Activated effector memory CD4-positive, alpha-beta T cell treated with Interleukin-2 at 50 U/mL for 16 hours (primary cell): ENCODE data around the gene SNTA1.
"Not testable (repeated sequence)": the region's sequence is repeated elsewhere in the genome, so short reads cannot be mapped to it uniquely, and the experiment has no call there.

Source experiments
- DNase-seq: peaks from one replicate; pipeline ENCODE4 v3.0.0-alpha.2; 2020

SNTA1 gene

DNA sequence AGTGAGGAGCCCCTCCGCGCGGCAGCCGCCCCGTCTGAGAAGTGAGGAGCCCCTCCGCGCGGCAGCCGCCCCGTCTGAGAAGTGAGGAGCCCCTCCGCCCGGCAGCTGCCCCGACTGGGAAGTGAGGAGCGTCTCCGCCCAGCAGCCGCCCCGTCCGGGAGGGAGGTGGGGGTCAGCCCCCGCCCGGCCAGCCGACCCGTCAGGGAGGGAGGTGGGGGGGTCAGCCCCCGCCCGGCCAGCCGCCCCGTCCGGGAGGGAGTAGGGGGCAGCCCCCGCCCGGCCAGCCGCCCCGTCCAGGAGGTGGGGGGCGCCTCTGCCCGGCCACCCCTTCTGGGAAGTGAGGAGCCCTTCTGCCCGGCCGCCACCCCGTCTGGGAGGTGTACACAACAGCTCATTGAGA is 54.2 kb downstream of the SNTA1 start:
- not testable (repeated sequence) for DNase-seq

DNA sequence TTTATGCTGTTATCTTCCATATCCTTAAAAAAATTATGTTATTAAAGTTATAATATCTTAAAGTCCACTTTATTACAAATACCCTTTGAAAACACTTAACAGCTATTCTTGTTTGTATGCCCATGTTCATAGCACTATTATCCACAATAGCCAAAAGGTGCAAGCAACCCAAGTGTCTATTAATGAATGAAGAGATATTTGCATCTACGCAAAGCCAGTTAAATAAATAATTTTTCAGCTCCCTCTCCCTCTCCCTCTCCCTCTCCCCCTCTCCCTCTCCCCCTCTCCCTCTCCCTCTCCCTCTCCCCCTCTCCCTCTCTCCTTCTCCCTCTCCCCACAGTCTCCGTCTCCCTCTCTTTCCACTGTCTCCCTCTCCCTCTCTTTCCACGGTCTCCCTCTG is 55.3 kb downstream of the SNTA1 start:
- DNase-seq: no peak

DNA sequence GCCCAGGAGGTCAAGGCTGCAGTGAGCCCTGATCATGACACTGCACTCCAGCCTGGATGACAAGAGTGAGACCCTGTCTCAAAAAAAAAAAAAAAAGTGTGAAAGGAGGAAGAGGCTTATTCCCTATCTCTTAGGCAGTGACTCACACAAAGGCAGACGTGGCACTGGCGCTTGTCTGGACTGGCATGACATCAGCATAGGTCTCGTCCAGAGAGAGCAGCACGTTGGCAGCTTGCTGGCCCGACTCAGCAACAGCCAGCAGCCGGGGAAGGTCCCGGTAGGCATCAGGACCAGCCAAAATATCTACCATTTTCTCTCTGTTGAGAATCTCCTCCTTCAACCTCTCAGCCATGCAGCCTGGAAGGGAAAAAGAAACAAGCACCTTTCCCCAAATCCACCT is 56.4 kb downstream of the SNTA1 start:
- DNase-seq: no peak

DNA sequence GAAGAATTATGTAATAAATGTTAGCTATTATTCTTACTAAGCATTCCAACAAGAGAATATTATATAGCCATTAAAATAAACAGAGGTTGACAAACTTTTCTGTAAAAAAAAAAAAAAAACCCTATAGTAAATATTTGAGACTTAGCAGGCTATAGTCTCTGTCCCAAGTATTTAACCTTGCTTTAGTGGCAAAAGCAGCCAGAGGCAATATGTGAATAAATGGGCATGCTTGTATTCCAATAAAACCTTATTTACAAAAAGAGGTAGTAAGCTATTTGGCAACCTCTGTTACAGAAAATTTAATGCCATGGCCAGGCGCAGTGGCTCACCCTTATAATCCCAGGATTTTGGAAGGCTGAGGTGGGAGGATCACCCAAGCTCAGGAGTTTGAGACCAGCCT is 56.9 kb downstream of the SNTA1 start:
- no peak for DNase-seq

DNA sequence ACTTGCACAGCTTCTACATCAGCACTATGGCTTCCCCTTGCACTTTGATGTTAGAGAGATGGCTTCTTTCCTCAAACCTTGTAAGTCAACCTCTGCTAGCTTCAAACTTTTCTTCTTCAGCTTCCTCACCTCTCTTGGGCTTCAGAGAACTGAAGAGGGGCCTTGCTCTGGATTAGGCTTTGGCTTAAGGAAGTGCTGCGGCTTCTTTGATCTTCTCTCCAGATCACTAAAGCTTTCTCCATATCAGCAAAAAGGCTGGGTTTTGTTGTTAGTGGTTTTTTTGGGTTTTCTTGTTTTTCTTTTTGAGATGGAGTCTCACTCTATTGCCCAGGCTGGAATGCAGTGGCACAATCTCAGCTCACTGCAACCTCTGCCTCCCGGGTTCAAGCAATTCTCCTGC is 66.2 kb downstream of the SNTA1 start:
- no peak for DNase-seq

DNA sequence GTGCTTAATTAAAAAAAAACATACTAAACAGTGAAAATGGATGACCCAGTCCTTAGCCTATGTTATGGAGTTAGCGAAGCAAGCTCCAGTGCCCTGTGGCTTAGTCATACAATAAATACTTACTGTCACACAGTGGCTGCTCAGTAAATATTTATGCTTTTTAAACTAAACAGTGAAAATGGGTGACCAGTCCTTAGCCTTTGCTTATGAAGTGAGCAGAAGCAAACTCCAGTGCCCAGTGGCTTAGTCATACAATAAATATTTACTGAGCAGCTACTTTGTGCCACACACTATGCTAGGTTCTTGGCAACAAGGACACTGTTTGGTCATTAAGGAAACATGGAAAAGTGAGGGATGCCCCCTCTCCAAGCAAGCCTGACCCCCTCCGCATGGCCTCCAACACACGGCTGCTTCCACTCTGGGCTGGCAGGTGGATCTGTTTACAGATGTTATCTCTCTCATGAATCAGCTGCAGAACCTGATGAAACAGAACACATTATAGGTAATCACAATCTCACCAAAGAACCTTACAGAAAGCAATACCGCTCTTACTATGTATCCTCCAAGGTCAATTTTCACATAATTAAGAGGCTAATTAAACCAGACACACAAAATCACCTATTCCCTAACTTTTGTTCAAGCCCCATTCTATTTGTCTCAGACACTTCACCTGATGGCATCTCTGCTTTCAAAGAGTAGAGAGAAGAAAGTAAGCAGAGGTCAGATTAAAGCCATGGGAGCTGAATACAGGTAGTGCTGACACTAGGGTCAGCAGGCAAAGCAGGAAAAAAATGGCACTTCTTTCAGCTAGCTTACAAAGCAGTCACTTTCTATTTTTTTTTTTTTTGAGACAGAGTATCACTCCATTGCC is 69.6 kb downstream of the SNTA1 start:
- no peak for DNase-seq

DNA sequence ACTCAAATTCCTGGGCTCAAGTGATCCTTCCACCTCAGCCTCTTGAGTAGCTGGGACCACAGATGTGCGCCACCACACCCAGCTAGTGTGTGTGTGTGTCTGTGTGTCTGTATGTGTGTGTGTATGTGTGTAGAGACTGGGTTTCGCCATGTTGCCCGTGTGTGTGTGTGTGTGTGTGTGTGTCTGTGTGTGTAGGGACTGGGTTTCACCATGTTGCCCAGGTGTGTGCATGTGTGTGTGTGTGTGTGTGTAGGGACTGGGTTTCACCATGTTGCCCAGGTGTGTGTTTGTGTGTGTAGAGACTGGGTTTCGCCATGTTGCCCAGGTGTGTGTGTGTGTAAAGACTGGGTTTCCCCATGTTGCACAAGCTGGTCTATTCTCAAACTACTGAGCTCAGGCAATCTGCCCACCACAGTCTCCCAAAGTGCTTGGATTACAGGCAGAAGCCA is 70.5 kb downstream of the SNTA1 start:
- DNase-seq: no peak

DNA sequence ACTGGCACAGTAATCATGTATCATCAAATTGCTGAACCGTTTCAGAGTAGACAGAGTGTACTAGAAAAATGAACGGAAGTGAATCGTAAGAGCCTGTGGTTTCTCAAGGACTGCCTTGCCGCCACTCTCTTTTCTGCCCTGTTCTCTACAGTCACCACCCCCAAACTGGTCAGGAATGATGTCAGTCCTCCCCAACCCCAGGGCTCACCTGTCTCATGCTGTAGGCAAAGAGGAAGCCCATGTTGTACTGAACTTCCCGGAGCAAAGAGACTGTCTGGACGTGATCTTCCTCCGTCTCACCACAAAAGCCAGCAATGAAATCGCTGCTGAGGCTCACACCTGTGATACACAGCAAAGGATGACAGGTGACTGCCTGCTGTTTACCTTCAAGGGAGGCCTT is 73.3 kb downstream of the SNTA1 start:
- DNase-seq: peak; percentile 63

DNA sequence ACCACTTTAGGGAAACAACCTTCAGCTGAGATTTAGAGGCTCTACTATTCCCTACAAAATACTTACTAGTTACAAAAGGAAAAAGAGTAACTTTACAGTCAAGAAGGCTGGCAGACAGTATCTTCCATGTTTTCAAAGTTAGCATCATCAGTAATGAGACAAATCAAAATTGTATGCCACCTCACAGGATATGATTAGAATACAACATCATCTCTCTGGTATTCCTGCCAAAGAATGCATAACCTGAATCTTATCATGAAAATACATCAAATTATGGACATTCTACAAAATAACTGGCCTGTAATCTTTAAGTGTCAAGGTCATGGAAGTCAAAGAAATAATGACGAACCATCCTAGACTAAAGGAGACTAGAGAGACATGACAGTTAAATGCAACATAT is 80.7 kb downstream of the SNTA1 start:
- no peak for DNase-seq

DNA sequence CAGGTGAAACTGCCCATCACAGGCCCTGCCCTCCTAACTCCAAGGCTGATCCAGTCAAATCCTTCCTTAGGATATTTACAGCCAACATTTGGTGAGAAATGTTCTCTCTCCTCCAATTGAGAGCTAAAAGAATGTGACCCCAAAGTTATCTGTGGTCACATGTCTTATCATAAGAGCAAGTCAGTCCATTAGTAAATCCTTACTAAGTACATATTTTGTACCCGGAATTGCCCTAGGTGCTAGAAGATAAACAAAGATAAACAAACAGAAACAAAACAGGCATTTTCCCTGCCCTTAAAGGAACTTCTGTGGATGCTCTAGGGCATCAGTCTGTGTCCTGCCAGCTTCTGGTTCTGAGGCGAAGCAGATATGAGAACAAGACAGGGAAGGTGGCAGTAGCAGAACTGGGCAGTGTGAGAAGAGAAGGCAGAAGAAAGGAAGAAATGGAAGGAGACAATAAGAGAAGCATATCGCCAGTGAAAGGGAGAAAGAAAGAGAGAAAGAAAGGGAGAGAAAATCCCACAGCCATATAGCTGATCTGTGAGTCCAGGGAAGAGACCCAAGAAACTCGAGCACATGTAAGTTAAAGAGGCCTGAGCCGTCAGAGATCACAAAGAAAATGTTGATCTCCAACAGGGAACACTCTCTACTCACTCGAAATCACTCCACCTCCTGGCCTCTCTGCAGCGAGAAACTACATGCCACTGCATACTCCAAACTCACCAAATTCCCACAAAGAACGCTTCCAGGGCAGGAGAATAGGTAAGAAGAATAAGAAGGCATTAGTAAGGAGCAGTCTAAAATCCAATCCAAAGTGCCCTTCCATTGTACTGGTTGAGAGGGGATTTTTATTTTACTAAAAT is 83.9 kb downstream of the SNTA1 start:
- DNase-seq: no peak
